GM12874 (cell line): ENCODE measurements around the gene ANXA6.

Experiments used
- TF ChIP-seq, protein P1 (sequence below): IDR thresholded peaks from 2 replicates; pipeline ENCODE4 v1.5.1; 2011; ENCODE audit warnings: low read depth, mild to moderate bottlenecking, control low read depth, low read length, moderate library complexity; ENCODE audit not compliant: insufficient read depth

ANXA6 gene

GRCh38 chr5:151110992-151111391, 46.6 kb downstream of the ANXA6 start:
- TF ChIP-seq, protein P1, sequence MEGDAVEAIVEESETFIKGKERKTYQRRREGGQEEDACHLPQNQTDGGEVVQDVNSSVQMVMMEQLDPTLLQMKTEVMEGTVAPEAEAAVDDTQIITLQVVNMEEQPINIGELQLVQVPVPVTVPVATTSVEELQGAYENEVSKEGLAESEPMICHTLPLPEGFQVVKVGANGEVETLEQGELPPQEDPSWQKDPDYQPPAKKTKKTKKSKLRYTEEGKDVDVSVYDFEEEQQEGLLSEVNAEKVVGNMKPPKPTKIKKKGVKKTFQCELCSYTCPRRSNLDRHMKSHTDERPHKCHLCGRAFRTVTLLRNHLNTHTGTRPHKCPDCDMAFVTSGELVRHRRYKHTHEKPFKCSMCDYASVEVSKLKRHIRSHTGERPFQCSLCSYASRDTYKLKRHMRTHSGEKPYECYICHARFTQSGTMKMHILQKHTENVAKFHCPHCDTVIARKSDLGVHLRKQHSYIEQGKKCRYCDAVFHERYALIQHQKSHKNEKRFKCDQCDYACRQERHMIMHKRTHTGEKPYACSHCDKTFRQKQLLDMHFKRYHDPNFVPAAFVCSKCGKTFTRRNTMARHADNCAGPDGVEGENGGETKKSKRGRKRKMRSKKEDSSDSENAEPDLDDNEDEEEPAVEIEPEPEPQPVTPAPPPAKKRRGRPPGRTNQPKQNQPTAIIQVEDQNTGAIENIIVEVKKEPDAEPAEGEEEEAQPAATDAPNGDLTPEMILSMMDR = no peak

- TF ChIP-seq, protein P1 = 0 out of 2 replicates have a peak, but pooled peaks have one; percentile 33
Measured at GRCh38 chr5:151110122-151110681, 47.4 kb downstream of the ANXA6 start.

DNA sequence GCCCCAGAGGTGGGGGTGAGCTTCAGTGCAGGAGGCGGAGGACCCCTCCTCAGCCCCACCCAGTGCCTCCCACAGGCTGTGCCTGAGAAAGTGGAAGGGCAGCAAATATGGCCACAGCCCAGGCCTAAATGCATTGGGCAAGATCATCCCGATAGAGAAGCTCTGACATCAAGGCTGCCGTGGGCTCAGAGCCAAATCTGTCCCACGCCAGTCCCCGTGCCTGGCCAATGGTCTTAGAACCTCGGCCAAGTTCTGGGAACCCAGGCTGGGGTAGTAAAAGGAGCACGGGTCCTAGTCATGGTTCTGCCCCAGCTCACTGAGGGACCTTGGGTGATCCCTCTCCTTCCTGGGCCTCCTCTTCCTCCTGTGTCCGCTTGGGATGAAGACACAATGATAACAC, 49.0 kb downstream of the ANXA6 start:
- TF ChIP-seq, protein P1 = no peak

- TF ChIP-seq, protein P1 = no peak
Measured at GRCh38 chr5:151107738-151108520, 49.6 kb downstream of the ANXA6 start.

- TF ChIP-seq, protein P1 = no peak
Measured at GRCh38 chr5:151107084-151107483, 50.5 kb downstream of the ANXA6 start.

- TF ChIP-seq, protein P1 = no peak
Measured at GRCh38 chr5:151106509-151106908, 51.1 kb downstream of the ANXA6 start.

GRCh38 chr5:151106043-151106442, 51.5 kb downstream of the ANXA6 start:
- TF ChIP-seq, protein P1 = no peak
